ENCODE results near the gene AHR.

DNA sequence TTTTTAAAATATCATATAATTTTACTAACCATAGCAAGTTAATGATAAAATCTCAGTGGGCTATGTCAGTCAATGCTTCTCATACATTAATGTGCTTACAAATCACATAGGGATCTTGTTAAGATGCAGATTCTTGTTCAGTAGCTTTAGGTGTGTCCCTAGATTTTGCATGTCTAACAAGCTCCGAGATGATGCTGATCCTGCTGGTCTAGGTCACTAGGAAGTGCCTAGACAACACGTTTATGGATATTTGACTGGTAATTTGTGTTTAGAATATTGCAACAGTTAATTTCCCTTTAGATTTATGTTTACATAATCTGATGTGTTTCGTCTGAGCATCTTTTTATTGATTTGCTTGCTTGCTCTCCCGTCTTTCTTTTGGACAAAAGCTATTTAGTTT is 12.7 kb downstream of the AHR start:
- TF ChIP-seq, protein P1, sequence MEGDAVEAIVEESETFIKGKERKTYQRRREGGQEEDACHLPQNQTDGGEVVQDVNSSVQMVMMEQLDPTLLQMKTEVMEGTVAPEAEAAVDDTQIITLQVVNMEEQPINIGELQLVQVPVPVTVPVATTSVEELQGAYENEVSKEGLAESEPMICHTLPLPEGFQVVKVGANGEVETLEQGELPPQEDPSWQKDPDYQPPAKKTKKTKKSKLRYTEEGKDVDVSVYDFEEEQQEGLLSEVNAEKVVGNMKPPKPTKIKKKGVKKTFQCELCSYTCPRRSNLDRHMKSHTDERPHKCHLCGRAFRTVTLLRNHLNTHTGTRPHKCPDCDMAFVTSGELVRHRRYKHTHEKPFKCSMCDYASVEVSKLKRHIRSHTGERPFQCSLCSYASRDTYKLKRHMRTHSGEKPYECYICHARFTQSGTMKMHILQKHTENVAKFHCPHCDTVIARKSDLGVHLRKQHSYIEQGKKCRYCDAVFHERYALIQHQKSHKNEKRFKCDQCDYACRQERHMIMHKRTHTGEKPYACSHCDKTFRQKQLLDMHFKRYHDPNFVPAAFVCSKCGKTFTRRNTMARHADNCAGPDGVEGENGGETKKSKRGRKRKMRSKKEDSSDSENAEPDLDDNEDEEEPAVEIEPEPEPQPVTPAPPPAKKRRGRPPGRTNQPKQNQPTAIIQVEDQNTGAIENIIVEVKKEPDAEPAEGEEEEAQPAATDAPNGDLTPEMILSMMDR (conservative IDR thresholded peaks at IDR 0.05) = no peak
- TF ChIP-seq EZH2 (IDR thresholded peaks at IDR 0.05; ENCODE audit: low read depth) = no peak
